Non-pigmented ciliary epithelial cell (primary cell): ENCODE results near the gene DYNLRB1.

Experiments
- DNase-seq: peaks from one replicate; pipeline ENCODE4 v3.0.0-alpha.2; 2010; ENCODE audit warnings: low read depth

Gene DYNLRB1

GRCh38 chr20:34579191-34579978 is 63.2 kb downstream of the DYNLRB1 start:
- no peak for DNase-seq

- no peak for DNase-seq
These were observed 64.0 kb downstream of the DYNLRB1 start for GRCh38 chr20:34579979-34580940.

- no peak for DNase-seq
These were observed 65.3 kb downstream of the DYNLRB1 start for GRCh38 chr20:34581341-34582184.

- DNase-seq = no peak
These were observed 66.0 kb downstream of the DYNLRB1 start for GRCh38 chr20:34582221-34582620.

GRCh38 chr20:34582911-34583310 is 66.7 kb downstream of the DYNLRB1 start:
- no peak for DNase-seq

GRCh38 chr20:34583544-34583943 is 67.3 kb downstream of the DYNLRB1 start:
- DNase-seq = no peak

GRCh38 chr20:34585019-34585418 is 68.8 kb downstream of the DYNLRB1 start:
- DNase-seq = no peak

GRCh38 chr20:34586488-34587163 is 70.4 kb downstream of the DYNLRB1 start:
- DNase-seq = no peak
